HCT116 (cell line): ENCODE measurements around the gene AASS. TPM values are rescaled to one million over a fixed set of nuclear protein-coding genes. Genes with fewer than 3 reads are reported as not detected.
A peak's percentile ranks its signal among the peaks of the same experiment; 100 is the strongest.

Experiments
- ATAC-seq: fragments of 200-7000 bp; cut with Tn5 transposase; 2 replicates; pipeline ENCODE4 v1.9.1; 2020; ENCODE audit warnings: mild to moderate bottlenecking, moderate library complexity
- BruUV-seq: library from RNA; stranded (reverse); fragments of 400-500 nt; replicated peaks from 2 replicates; lab custom pipeline; 2021; lab: Mats Ljungman, UMichigan
- CTCF ChIA-PET: fragments of 300-600 bp; sonication (Branson Sonifier 250); formaldehyde crosslinking; loops from one replicate; lab custom pipeline; 2021; ENCODE audit warnings: antibody characterized with exemption; lab: Charles Lee
- POLR2A ChIA-PET: fragments of 300-600, 350-600 bp; sonication (Branson Sonifier 250); formaldehyde crosslinking; loops from one replicate; lab custom pipeline; 2021; ENCODE audit warnings: antibody characterized with exemption; lab: Charles Lee
- RAD21 ChIA-PET, 2 experiments: fragments of 300-600 bp; sonication (Branson Sonifier 250); formaldehyde crosslinking; loops; one replicate each; lab custom pipeline; 2023; ENCODE audit warnings: low total read pairs in 2 of 2; ENCODE audit not compliant: uncharacterized antibody in 2 of 2, unreplicated experiment in 2 of 2, low non-redundant PET in 1 of 2; lab: Charles Lee
- DNase-seq: peaks from one replicate; pipeline ENCODE4 v3.0.0-alpha.2; 2010; ENCODE audit warnings: low read depth, low spot score
- H2AFZ ChIP-seq: fragments of 200-600 bp; shearing (Covaris generic), sonication (generic); 2 replicates; pipeline ENCODE4 v1.6.1; 2017; ENCODE audit warnings: low read depth, mixed run types, mixed read lengths, antibody characterized with exemption, low read length; ENCODE audit not compliant: poor library complexity, severe bottlenecking
- H3K27ac ChIP-seq: 2 replicates; pipeline ENCODE4 v1.5.1; 2012; ENCODE audit warnings: low read depth, low read length
- H3K27me3 ChIP-seq: fragments of 200-600 bp; sonication (generic); 2 replicates; pipeline ENCODE4 v1.6.1; 2016; ENCODE audit warnings: mixed run types, low read length, mixed read lengths; ENCODE audit not compliant: insufficient read depth
- H3K36me3 ChIP-seq, 2 experiments: fragments of 200-500 bp in 1 of 2; fragments of 200-600 bp in 1 of 2; sonication (Bioruptor generic) in 1 of 2; sonication (generic) in 1 of 2; 2 replicates each; pipeline versions ENCODE4 v1.5.1 to v1.6.1; 2014 to 2016; ENCODE audit warnings: low read length in 2 of 2, inconsistent platforms in 1 of 2, mixed read lengths in 1 of 2, mixed run types in 1 of 2; ENCODE audit not compliant: insufficient read depth in 2 of 2, control insufficient read depth in 1 of 2
- H3K4me1 ChIP-seq, 2 experiments: fragments of 200-600 bp in 1 of 2; sonication (generic) in 1 of 2; 2 replicates each; pipeline versions ENCODE4 v1.5.1 to v1.6.1; 2012 to 2017; ENCODE audit warnings: low read length in 2 of 2, inconsistent platforms in 1 of 2, mild to moderate bottlenecking in 1 of 2, mixed read lengths in 1 of 2, mixed run types in 1 of 2, moderate library complexity in 1 of 2; ENCODE audit not compliant: insufficient read depth in 2 of 2, control insufficient read depth in 1 of 2
- H3K4me2 ChIP-seq: fragments of 200-600 bp; sonication (generic); 2 replicates; pipeline ENCODE4 v1.6.1; 2017; ENCODE audit warnings: mixed run types, low read length, mixed read lengths
- H3K4me3 ChIP-seq, 2 experiments: fragments of 200-600 bp in 1 of 2; sonication (generic) in 1 of 2; replicated peaks in 1 of 2; 2 replicates each; pipeline ENCODE4 v1.5.1; 2011 to 2016; ENCODE audit warnings: low read length in 2 of 2, control low read depth in 1 of 2, low read depth in 1 of 2, mild to moderate bottlenecking in 1 of 2, mixed read lengths in 1 of 2, mixed run types in 1 of 2
- H3K79me2 ChIP-seq: fragments of 200-600 bp; sonication (generic); 2 replicates; pipeline ENCODE4 v1.6.1; 2017; ENCODE audit warnings: mild to moderate bottlenecking, mixed run types, low read length, moderate library complexity, mixed read lengths; ENCODE audit not compliant: insufficient read depth
- H3K9ac ChIP-seq: fragments of 200-600 bp; sonication (generic); 2 replicates; pipeline ENCODE4 v1.6.1; 2016; ENCODE audit warnings: low read length, mixed read lengths
- H3K9me2 ChIP-seq: fragments of 200-600 bp; sonication (generic), shearing (Covaris generic); 2 replicates; pipeline ENCODE4 v1.6.1; 2017; ENCODE audit warnings: mixed run types, mild to moderate bottlenecking, moderate library complexity; ENCODE audit not compliant: insufficient read depth
- H3K9me3 ChIP-seq, 2 experiments: fragments of 200-500 bp in 1 of 2; fragments of 200-600 bp in 1 of 2; sonication (Bioruptor generic) in 1 of 2; sonication (generic) in 1 of 2; 2 replicates each; pipeline ENCODE4 v1.6.1; 2014 to 2017; ENCODE audit warnings: low read length in 2 of 2, mixed read lengths in 2 of 2, inconsistent platforms in 1 of 2, low read depth in 1 of 2, mild to moderate bottlenecking in 1 of 2, mixed run types in 1 of 2, moderate library complexity in 1 of 2; ENCODE audit not compliant: control insufficient read depth in 1 of 2, insufficient read depth in 1 of 2
- H4K20me1 ChIP-seq: fragments of 200-600 bp; sonication (generic), shearing (Covaris generic); 2 replicates; pipeline ENCODE4 v1.6.1; 2017; ENCODE audit warnings: mixed run types, mild to moderate bottlenecking, moderate library complexity; ENCODE audit not compliant: insufficient read depth
- CBX3 ChIP-seq: IDR thresholded peaks from 2 replicates; pipeline ENCODE4 v1.6.1; 2012; ENCODE audit warnings: low read depth
- RAD21 ChIP-seq: IDR thresholded peaks from 2 replicates; pipeline ENCODE4 v1.6.1; 2012; ENCODE audit warnings: low read depth, mild to moderate bottlenecking
- REST ChIP-seq: IDR thresholded peaks from 2 replicates; pipeline ENCODE4 v1.6.1; 2012; ENCODE audit warnings: low read depth
- SIN3A ChIP-seq: IDR thresholded peaks from 2 replicates; pipeline ENCODE4 v1.6.1; 2012; ENCODE audit warnings: low read depth
- YY1 ChIP-seq: IDR thresholded peaks from 2 replicates; pipeline ENCODE4 v1.6.1; 2011; ENCODE audit warnings: low read length, low read depth, moderate library complexity, mild to moderate bottlenecking; ENCODE audit not compliant: insufficient replicate concordance; ENCODE audit errors: extremely low read depth
- intact Hi-C: fragments of 100-400 bp; cut with micrococcal nuclease; formaldehyde crosslinking; loops from 2 replicates; pipeline ENCODE4 v1.10.0; 2022
- total RNA-seq: library from RNA; stranded (reverse); gene quantifications from one replicate; pipeline ENCODE4 v1.2.1, GENCODE V29; 2021; ENCODE audit not compliant: unreplicated experiment

The AASS gene
- total RNA-seq, 1 experiment from 2014 or later: 5.1 TPM

GRCh38 chr7:122103064-122103463 is 41.0 kb downstream of the AASS start:
- Histone ChIP-seq H3K4me3 (no peak overlapping the region), H3K27ac (no peak overlapping the region), H4K20me1 (no peaks in the 10 kb centered on the region), H3K36me3 (no peaks in the 10 kb centered on the region), H3K9me2 (no peaks in the 10 kb centered on the region), H2AFZ (no peak overlapping the region), H3K9ac (no peak overlapping the region), H3K9me3 (no peaks in the 10 kb centered on the region; a peak in 1 of 4 replicates), H3K4me1 (no peaks in the 10 kb centered on the region), H3K27me3 (no peaks in the 10 kb centered on the region), H3K4me2 (no peak overlapping the region), H3K79me2 (no peaks in the 10 kb centered on the region)
- RAD21 ChIA-PET: no interaction called here
- no peak for TF ChIP-seq YY1
- no peak for TF ChIP-seq REST
- TF ChIP-seq CBX3: peak; percentile 46; the same call in 1 of the 2 replicates
- CTCF ChIA-PET: interaction anchor here (1.6 kb wide), 1 partner anchor 10 kb away, joined by 9 read pairs; no protein-coding TSS in a partner anchor
- POLR2A ChIA-PET: no interaction called here
- ATAC-seq (no peak), DNase-seq (no peak)
- no TSS peak for BruUV-seq
- intact Hi-C loops: no loop called here

- ATAC-seq (no peak), DNase-seq (no peak)
- ChIA-PET POLR2A (no interaction called here), CTCF (no interaction called here), RAD21 (no interaction called here)
- no peaks in the 10 kb centered on the region; a peak in 1 of 4 replicates for H3K9me3 ChIP-seq
- H3K27ac ChIP-seq: no peak overlapping the region
- H3K4me1 ChIP-seq: no peaks in the 10 kb centered on the region
- H3K4me3 ChIP-seq: no peak overlapping the region
- H3K79me2 ChIP-seq: no peaks in the 10 kb centered on the region
- no peaks in the 10 kb centered on the region for H3K36me3 ChIP-seq
- H3K9ac ChIP-seq: no peak overlapping the region
- H3K4me2 ChIP-seq: no peak overlapping the region
- intact Hi-C loops: no loop called here
- H2AFZ ChIP-seq: no peak overlapping the region
- TF ChIP-seq RAD21: no peak
- TF ChIP-seq SIN3A: no peak
- no peaks in the 10 kb centered on the region for H3K27me3 ChIP-seq
- H3K9me2 ChIP-seq: no peaks in the 10 kb centered on the region
- no peaks in the 10 kb centered on the region; the same call in 1 of the 2 replicates for H4K20me1 ChIP-seq
- BruUV-seq: no TSS peak
These were observed 44.0 kb downstream of the AASS start for GRCh38 chr7:122100021-122100420.
